BJ (cell line): Measurements from ENCODE around the gene EPB41L4B. TPM values are rescaled to one million over a fixed set of nuclear protein-coding genes. Genes with fewer than 3 reads are reported as not detected.

Experiments
- CTCF ChIA-PET: fragments of 350-600 bp; formaldehyde crosslinking; extraction: SDS; loops from one replicate; lab custom pipeline; 2021; ENCODE audit warnings: antibody characterized with exemption, inconsistent platforms; lab: Yijun Ruan, JAX
- POLR2A ChIA-PET: fragments of 300-600 bp; sonication (Branson Sonifier 250); formaldehyde crosslinking; extraction: SDS; loops from one replicate; lab custom pipeline; 2021; ENCODE audit warnings: antibody characterized with exemption; lab: Charles Lee
- DNase-seq: peaks from one replicate; pipeline ENCODE4 v3.0.0-alpha.2; 2011; ENCODE audit warnings: low read depth
- H3K27me3 ChIP-seq: 2 replicates; pipeline ENCODE4 v1.6.0; 2011; ENCODE audit warnings: low read length; ENCODE audit not compliant: control insufficient read depth, insufficient read depth
- H3K36me3 ChIP-seq: 2 replicates; pipeline ENCODE4 v1.5.1; 2011; ENCODE audit warnings: low read length; ENCODE audit not compliant: control insufficient read depth, insufficient read depth
- H3K4me3 ChIP-seq: 2 replicates; pipeline ENCODE4 v1.5.1; 2011; ENCODE audit warnings: low read depth, mild to moderate bottlenecking, control low read depth, low read length
- CTCF ChIP-seq: IDR thresholded peaks from 2 replicates; pipeline ENCODE4 v1.5.1; 2011; ENCODE audit warnings: low read depth, mild to moderate bottlenecking, control low read depth, inconsistent platforms, low read length, moderate library complexity; ENCODE audit not compliant: insufficient read depth
- polyA plus RNA-seq: library from polyadenylated mRNA; depleted of rRNA; stranded (reverse); fragments of >200 nt; gene quantifications from 2 replicates; pipeline ENCODE4 v1.2.3, GENCODE V29; 2011; rRNA removed
- small RNA-seq: library from RNA; depleted of rRNA; stranded (forward); fragments of <200 nt; gene quantifications from one replicate; pipeline ENCODE3, GENCODE V24; 2012; ENCODE audit warnings: low replicate concordance, low read depth; ENCODE audit not compliant: insufficient read length

The EPB41L4B gene
- polyA plus RNA-seq, 1 experiment: 0.21 TPM

- Histone ChIP-seq H3K27me3 (no peaks in the 10 kb centered on the region; the same call in 1 of the 2 replicates), H3K36me3 (no peaks in the 10 kb centered on the region), H3K4me3 (no peak overlapping the region)
- CTCF ChIA-PET: interaction anchor here (1.2 kb wide), 1 partner anchor 8 kb away, joined by 3 read pairs; no protein-coding TSS in a partner anchor
- TF ChIP-seq CTCF: no peak
- POLR2A ChIA-PET: no interaction called here
- DNase-seq: no peak
Measured at GRCh38 chr9:109122726-109123621, 197.9 kb downstream of the EPB41L4B start.

Small RNA genes lying within 50 kb of the gene (small RNA-seq; reads per million reads assigned to genes)
- gene RF00019 (not detected), gene RNU6-984P (not detected)

Other genes with a start within 250 kb of the EPB41L4B start
- gene TMEM245, start 201.1 kb downstream of the EPB41L4B start, polyA plus RNA-seq: 30.4 and 45.1 TPM in 2 replicates
- 0.04 and 0.20 TPM in 2 replicates for gene FRRS1L, start 153.8 kb downstream of the EPB41L4B start, polyA plus RNA-seq
- 1.1 and 1.4 TPM in 2 replicates for gene PTPN3, start 177.2 kb upstream of the EPB41L4B start, polyA plus RNA-seq